Endodermal cell (in vitro differentiated cells): ENCODE data around the gene SUSD2. TPM values are rescaled to one million over a fixed set of nuclear protein-coding genes. Genes with fewer than 3 reads are reported as not detected.

Source experiments
- DNase-seq: peaks from one replicate; pipeline ENCODE4 v3.0.0-alpha.2; 2017
- H3K27ac ChIP-seq: 2 replicates; pipeline ENCODE4 v1.5.1; 2013; ENCODE audit warnings: mild to moderate bottlenecking, low read depth, low read length, moderate library complexity
- H3K27me3 ChIP-seq: 2 replicates; pipeline ENCODE4 v1.6.1; 2013; ENCODE audit warnings: mild to moderate bottlenecking, low read length, moderate library complexity; ENCODE audit not compliant: insufficient read depth, control insufficient read depth, poor library complexity, severe bottlenecking
- H3K36me3 ChIP-seq: 2 replicates; pipeline ENCODE4 v1.7.0; 2013; ENCODE audit warnings: mild to moderate bottlenecking, low read length, moderate library complexity; ENCODE audit not compliant: control insufficient read depth, insufficient read depth
- H3K4me1 ChIP-seq: one replicate; pipeline ENCODE4 v1.7.0; 2013; ENCODE audit warnings: low read length; ENCODE audit not compliant: control insufficient read depth, insufficient read depth
- H3K4me3 ChIP-seq: 2 replicates; pipeline ENCODE4 v1.5.1; 2013; ENCODE audit warnings: mild to moderate bottlenecking, low read length, moderate library complexity
- H3K9ac ChIP-seq: 2 replicates; pipeline ENCODE4 v1.6.1; 2013; ENCODE audit warnings: mild to moderate bottlenecking, low read length, moderate library complexity; ENCODE audit not compliant: poor library complexity, severe bottlenecking; ENCODE audit errors: extremely low read depth
- H3K9me3 ChIP-seq: 2 replicates; pipeline ENCODE4 v1.6.1; 2013; ENCODE audit warnings: mild to moderate bottlenecking, low read length, moderate library complexity; ENCODE audit not compliant: control insufficient read depth
- H3K27ac Mint-ChIP-seq: 2 replicates; pipeline ENCODE4 v1.8.0; 2020; ENCODE audit warnings: mixed read lengths
- H3K27me3 Mint-ChIP-seq: 2 replicates; pipeline ENCODE4 v1.8.0; 2021; ENCODE audit warnings: mild to moderate bottlenecking, mixed read lengths; ENCODE audit not compliant: insufficient read depth
- H3K36me3 Mint-ChIP-seq: 2 replicates; pipeline ENCODE4 v1.8.0; 2020; ENCODE audit warnings: low read depth, mixed read lengths
- H3K4me1 Mint-ChIP-seq: 2 replicates; pipeline ENCODE4 v1.8.0; 2020; ENCODE audit warnings: mixed read lengths
- H3K4me3 Mint-ChIP-seq: 2 replicates; pipeline ENCODE4 v1.8.0; 2020; ENCODE audit warnings: mild to moderate bottlenecking, moderate library complexity, mixed read lengths
- H3K9me3 Mint-ChIP-seq: 2 replicates; pipeline ENCODE4 v1.8.0; 2020; ENCODE audit warnings: mild to moderate bottlenecking, mixed read lengths
- WGBS, 2 experiments: methylation state at CpG; one replicate each; pipeline versions ENCODE4 v1.1.5 to v1.1.7; 2013; ENCODE audit warnings: missing lambda C conversion rate in 2 of 2, mixed read lengths in 1 of 2; ENCODE audit not compliant: insufficient coverage in 1 of 2, insufficient read length in 1 of 2; 5-methylcytosine and 5-hydroxymethylcytosine counted together
- total RNA-seq, 2 donors: library from RNA; stranded (reverse); fragmentation: NEBNext Ultra II Directional in 1 of 2; extraction: Animal tissue kit (Norgen Biotek cat#: 25700) in 1 of 2; gene quantifications; 2 replicates in 1 of 2; 3 replicates in 1 of 2; pipeline ENCODE4 v1.2.1, GENCODE V29; 2021
- TF ChIP-seq, protein P1 (sequence below): fragments of 200-600 bp; sonication (generic); conservative IDR thresholded peaks from 2 replicates; pipeline ENCODE4 v1.5.0; 2021; ENCODE audit warnings: antibody characterized with exemption, mild to moderate bottlenecking

SUSD2 gene
- total RNA-seq, 2 donors from 2014 or later = 0.40 to 1.6 TPM

DNA sequence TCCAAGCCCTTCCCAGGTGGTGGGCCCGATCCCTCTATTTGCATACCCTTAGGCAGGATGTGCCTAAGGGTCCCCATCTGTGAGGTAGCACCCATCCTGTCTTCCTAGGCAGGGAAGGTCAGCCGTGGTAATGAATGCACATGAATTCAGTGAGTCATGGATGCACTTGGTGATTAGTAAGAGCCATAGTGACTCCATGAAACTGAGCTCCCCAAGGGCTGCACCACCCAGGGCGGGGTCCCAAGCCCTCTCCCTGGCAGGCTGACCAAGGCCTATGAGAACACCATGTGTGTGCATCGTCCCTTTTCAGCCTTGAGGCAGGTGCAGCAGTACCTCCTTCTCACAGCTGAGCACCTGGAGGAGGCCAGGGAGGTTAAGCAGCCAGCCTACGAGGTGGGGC lies 15.6 kb upstream of the SUSD2 start:
- TF ChIP-seq, protein P1, sequence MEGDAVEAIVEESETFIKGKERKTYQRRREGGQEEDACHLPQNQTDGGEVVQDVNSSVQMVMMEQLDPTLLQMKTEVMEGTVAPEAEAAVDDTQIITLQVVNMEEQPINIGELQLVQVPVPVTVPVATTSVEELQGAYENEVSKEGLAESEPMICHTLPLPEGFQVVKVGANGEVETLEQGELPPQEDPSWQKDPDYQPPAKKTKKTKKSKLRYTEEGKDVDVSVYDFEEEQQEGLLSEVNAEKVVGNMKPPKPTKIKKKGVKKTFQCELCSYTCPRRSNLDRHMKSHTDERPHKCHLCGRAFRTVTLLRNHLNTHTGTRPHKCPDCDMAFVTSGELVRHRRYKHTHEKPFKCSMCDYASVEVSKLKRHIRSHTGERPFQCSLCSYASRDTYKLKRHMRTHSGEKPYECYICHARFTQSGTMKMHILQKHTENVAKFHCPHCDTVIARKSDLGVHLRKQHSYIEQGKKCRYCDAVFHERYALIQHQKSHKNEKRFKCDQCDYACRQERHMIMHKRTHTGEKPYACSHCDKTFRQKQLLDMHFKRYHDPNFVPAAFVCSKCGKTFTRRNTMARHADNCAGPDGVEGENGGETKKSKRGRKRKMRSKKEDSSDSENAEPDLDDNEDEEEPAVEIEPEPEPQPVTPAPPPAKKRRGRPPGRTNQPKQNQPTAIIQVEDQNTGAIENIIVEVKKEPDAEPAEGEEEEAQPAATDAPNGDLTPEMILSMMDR = no peak
- H3K27ac Mint-ChIP-seq = no peak overlapping the region
- peaks cover 17% of the 10 kb centered on the region for H3K36me3 Mint-ChIP-seq
- no peaks in the 10 kb centered on the region for H3K4me1 ChIP-seq
- H3K27me3 Mint-ChIP-seq = no peaks in the 10 kb centered on the region
- H3K4me3 ChIP-seq = no peak overlapping the region
- H3K9ac ChIP-seq = no peak overlapping the region
- no peaks in the 10 kb centered on the region for H3K9me3 ChIP-seq
- H3K4me1 Mint-ChIP-seq = no peaks in the 10 kb centered on the region
- peaks cover 8% of the 10 kb centered on the region for H3K36me3 ChIP-seq
- H3K27me3 ChIP-seq = no peaks in the 10 kb centered on the region
- DNase-seq = no peak
- no peak overlapping the region for H3K27ac ChIP-seq
- no peak overlapping the region for H3K4me3 Mint-ChIP-seq
- H3K9me3 Mint-ChIP-seq = no peaks in the 10 kb centered on the region
- 88 to 90% methylated on average over 3 to 5 of the region's 5 CpGs for WGBS, 2 experiments

DNA sequence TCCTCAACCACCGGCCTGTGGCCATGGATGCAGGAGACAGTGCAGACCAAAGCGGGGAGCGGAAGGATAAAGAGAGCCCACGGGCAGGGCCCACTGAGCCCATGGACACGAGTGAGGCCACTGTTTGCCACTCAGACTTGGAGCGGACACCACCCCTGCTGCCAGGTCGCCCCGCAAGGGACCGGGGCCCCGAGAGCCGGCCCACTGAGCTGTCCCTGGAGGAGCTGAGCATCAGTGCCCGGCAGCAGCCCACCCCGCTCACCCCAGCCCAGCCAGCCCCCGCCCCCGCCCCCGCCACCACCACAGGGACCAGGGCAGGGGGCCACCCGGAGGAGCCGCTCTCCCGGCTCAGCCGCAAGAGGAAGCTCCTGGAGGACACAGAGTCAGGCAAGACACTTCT lies 14.5 kb upstream of the SUSD2 start:
- Mint-ChIP-seq H3K27me3 (no peaks in the 10 kb centered on the region), H3K4me1 (no peaks in the 10 kb centered on the region), H3K9me3 (no peaks in the 10 kb centered on the region), H3K4me3 (no peak overlapping the region), H3K36me3 (peaks cover 21% of the 10 kb centered on the region), H3K27ac (no peak overlapping the region)
- no peak overlapping the region for H3K27ac ChIP-seq
- H3K9me3 ChIP-seq = no peaks in the 10 kb centered on the region
- no peaks in the 10 kb centered on the region for H3K27me3 ChIP-seq
- H3K36me3 ChIP-seq = peaks cover 8% of the 10 kb centered on the region
- no peak overlapping the region for H3K4me3 ChIP-seq
- TF ChIP-seq, protein P1 = no peak
- H3K9ac ChIP-seq = no peak overlapping the region
- DNase-seq = no peak
- no peaks in the 10 kb centered on the region for H3K4me1 ChIP-seq
- 95 to 98% methylated on average over 9 to 20 of the region's 20 CpGs for WGBS, 2 experiments

DNA sequence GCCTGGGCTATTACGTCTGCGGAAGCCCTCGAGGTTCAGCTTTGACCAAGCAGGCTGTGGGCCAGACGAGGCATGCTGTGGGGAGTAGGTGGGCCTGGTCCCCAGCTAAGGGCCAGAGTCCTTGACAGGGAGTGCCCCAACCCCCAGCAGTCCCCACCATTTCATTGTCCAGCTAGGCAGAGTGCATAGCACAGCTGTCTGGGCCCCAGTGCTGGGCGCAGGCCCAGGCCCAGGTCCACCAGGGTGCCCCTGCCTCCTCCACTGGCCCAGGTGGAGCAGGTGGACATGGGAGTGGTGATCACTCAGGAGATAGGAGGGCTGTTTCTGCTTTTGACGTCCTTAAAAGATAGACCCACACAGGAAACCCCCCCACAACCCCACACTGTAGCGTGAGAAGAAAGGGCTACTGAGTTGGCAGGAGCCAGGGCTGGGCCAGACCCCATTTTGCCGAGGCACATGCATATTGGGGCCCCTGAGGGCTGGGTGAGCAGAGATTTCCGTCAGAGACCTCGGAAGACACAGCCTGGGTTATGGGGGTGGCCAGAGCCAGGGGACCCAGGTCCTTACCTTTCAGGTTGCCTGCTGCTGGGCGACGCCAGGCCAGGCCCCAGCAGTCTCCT lies 11.7 kb upstream of the SUSD2 start:
- no peak overlapping the region for H3K4me3 Mint-ChIP-seq
- DNase-seq = no peak
- peaks cover 26% of the 10 kb centered on the region for H3K36me3 Mint-ChIP-seq
- H3K27me3 ChIP-seq = no peaks in the 10 kb centered on the region
- 89 to 100% methylated on average over 5 to 12 of the region's 12 CpGs for WGBS, 2 experiments
- TF ChIP-seq, protein P1 = no peak
- no peak overlapping the region for H3K9ac ChIP-seq
- H3K4me3 ChIP-seq = no peak overlapping the region
- H3K9me3 Mint-ChIP-seq = no peaks in the 10 kb centered on the region
- H3K4me1 Mint-ChIP-seq = no peaks in the 10 kb centered on the region
- H3K27ac Mint-ChIP-seq = no peak overlapping the region
- no peaks in the 10 kb centered on the region for H3K9me3 ChIP-seq
- no peaks in the 10 kb centered on the region for H3K4me1 ChIP-seq
- no peak overlapping the region for H3K27ac ChIP-seq
- H3K36me3 ChIP-seq = peaks cover 19% of the 10 kb centered on the region
- H3K27me3 Mint-ChIP-seq = no peaks in the 10 kb centered on the region
